HG02610 (cell line): ENCODE results near the gene PAK2.
A peak's percentile ranks its signal among the peaks of the same experiment; 100 is the strongest.
"Not testable (repeated sequence)": the region's sequence is repeated elsewhere in the genome, so short reads cannot be mapped to it uniquely, and the experiment has no call there.

ENCODE experiments used
- ATAC-seq: cut with Tn5 transposase; IDR thresholded peaks from one replicate; pipeline ENCODE4 v1.9.1; 2021; ENCODE audit warnings: mild to moderate bottlenecking, moderate library complexity; ENCODE audit not compliant: unreplicated experiment

Gene PAK2

DNA sequence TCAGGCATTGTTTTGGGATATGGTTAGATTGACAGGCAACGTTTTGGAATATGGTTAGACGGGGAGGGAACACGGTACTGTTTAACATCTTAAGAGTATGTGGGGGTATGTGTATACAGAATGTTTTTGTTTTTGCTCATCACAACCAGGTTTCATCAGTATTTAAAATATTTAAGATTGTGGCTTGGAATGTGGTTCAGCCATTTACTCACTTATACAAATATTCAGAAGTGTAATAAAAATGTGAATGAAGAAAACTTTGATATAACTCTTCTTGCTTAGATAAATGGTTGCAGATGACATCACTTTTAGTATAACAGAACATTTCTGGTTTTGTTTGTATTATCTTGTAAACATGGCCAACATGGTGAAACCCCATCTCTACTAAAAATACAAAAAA lies 3.9 kb upstream of the PAK2 start:
- ATAC-seq, result no peak

DNA sequence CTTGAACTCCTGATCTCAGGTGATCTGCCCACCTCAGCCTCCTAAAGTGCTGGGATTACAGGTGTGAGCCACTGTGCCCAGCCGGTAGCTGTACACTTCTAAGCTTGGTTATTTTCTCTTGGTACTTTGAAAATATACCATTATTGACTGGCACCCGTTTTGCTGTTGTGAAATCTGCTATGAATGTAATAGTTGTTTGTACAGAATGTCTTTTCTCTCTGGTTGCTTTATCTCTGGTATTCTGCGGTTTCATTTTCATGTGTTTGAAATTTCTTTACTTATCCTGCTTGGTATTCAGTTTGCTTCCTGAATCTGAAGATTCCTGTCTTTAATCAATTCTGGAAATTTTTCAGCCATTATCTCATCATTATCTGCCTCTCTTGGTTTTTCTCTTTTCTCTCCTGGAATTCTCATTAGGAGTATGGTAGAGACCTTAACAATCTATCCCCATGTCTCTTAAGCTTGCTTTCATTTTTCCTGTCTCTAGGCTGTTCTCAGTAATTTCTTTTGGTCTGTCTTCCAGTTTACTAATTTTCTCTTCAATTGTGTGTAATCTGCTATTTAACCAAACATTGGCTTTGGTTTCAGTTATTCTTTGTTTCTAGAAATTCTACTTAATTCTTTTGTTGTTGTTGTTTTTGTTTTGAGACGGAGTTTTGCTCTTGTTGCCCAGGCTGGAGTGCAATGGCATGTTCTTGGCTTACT lies 2.8 kb upstream of the PAK2 start:
- no peak for ATAC-seq

- no peak for ATAC-seq
Observed at GRCh38 chr3:196737655-196738054, 2.0 kb upstream of the PAK2 start.

DNA sequence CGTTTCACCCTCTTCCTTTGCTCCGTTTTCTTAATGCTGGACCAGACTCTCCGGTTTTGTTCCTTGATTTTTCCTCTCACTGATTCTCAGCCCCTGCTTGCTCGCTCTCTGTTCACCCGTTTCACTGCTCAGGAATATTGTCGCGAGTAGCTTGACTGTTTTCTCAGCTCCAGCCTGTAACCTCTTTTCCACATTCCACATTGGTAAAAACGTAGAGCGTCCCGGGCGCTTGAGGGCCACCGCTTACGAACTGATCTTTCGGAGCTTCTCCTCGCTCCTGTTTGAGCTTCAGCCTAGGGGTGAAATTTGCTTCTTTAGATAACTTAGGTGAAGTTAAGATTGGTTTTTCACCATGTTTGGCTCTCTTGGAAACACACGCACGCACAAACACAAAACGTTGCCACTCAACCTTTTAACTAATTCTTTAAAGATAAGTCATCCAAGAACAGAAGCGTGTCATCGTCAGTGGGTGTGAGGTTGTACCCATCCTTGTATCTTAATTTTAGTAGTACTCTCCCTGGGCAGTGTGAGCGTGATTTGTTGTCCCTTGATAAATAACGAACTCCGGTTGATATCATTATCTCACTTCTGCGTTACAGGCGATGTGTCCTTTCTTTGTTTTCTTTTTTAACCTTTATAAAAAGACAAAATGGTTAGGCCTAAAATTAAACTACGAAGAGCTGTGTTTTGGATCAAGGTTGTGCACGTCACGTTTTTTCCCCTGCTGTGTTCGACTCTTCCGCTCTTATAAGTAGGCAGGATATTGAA lies 1.0 kb downstream of the PAK2 start:
- ATAC-seq, result no peak

DNA sequence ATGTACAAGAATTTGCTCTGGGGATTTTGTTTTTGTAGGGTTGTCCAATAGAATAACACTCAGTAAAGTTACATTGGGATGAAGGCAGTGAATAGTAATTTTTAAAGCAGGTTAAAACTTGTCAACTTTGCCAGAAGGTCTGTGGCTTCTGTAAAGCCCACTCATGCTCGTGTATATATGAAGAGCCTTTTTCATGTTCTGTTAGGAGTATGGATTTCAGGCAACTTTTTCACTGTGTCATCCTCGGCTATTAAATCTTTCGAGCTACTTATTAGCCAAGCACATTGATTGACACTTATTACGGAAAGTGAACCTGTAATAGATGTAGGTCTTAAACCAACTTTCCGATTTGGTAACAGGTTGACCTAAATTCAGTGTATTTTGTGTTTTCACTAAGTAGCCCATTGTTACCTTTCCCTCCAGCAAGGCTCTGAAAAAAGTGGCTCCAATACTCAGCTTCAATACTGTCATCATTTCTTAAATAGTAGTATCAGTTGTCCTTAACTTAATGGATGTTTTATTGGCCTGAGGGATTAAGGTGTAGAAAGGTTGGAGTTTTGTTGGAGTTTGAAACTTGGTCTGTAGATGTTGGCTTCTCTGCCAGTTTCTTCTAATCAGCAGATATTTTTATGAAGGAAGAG lies 1.7 kb downstream of the PAK2 start:
- no peak for ATAC-seq

GRCh38 chr3:196743569-196743968 lies 3.9 kb downstream of the PAK2 start:
- not testable (repeated sequence) for ATAC-seq

- ATAC-seq, result no peak
Observed at GRCh38 chr3:196749125-196749524, 9.5 kb downstream of the PAK2 start.

- ATAC-seq, result no peak
Observed at GRCh38 chr3:196753201-196753600, 13.5 kb downstream of the PAK2 start.

DNA sequence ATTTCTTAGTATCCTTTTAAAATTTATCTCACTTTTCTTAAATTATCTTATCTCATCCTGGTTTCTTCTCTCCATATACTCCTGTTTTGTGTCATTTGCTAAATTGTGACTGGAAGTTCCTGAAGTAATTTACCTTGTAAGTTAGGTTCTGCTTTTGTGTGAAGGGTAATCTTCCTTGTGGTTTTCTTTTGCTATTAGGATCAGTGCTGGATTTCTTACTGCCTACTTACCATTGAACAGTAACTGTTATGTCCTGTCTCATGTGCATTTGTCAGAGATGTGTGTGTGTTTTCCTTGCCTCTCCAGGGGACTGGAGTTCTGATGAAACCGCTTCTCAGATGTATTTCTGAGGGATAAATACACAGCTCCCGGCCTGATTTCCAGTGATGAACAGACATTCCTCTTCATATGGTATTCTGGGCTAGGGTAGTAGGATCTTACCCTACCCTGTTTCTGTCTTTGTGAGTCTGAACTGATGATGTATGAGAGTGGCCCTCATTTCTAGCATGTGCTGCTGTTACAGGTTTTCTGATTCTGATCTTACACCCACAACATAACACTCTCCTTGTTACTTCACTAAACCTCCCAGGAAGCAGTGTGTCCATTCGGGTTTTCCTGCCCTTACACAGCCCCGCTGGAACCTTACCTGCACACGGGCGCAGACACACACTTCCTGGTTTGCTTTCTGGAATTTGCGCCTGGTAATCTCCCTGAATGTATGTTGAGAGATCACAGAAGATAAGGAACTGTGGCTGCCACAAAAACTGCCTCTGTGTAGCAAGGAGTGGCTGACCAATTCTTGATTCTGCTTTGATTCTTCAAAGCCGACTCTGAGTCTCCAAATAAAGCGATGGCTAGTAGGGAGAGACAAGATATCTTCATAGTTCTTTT lies 14.7 kb downstream of the PAK2 start:
- no peak for ATAC-seq

- ATAC-seq, result no peak
Observed at GRCh38 chr3:196756732-196757131, 17.1 kb downstream of the PAK2 start.

GRCh38 chr3:196757876-196758739 lies 18.5 kb downstream of the PAK2 start:
- ATAC-seq, result no peak

- ATAC-seq, result no peak
Observed at GRCh38 chr3:196763179-196763578, 23.5 kb downstream of the PAK2 start.

GRCh38 chr3:196765454-196765853 lies 25.8 kb downstream of the PAK2 start:
- no peak for ATAC-seq

DNA sequence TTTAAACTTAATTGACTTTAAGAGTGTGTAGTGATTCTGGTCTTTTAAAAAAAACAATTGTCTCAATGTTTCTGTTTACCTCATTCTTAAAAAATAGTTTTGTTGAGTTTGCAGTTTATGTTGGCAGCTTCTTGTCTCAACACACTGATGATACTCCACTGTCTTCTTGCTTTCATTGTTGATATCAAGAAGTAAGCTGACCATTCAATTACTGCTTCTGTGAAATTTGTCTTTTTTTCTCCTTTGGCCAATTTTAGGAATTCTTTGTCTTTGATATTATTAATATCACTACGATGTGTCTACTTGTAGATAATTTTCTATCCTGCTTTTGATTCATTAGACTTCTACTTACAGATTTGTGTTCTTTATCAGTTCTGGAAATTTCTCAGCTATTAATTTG lies 31.4 kb downstream of the PAK2 start:
- ATAC-seq, result no peak

DNA sequence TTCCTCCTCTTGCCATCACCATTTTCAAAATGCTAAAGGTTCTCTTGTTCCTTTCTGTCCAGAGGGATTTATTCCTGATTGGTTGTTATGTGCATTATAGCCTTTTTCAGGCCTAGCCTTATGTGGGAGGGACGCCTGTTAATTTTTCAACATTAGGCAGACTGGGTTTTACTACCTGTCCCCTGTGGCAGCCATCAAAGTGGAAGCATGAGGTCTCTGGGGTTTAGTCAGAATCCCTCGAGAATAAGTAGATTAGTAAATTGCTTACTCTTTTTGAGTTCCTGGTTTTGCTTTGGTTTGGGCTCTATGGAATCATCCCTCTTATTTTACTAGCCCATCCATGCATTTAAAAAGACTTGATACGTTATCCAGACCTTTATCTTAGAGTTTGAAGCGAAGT lies 32.4 kb downstream of the PAK2 start:
- peak; percentile 47 for ATAC-seq

DNA sequence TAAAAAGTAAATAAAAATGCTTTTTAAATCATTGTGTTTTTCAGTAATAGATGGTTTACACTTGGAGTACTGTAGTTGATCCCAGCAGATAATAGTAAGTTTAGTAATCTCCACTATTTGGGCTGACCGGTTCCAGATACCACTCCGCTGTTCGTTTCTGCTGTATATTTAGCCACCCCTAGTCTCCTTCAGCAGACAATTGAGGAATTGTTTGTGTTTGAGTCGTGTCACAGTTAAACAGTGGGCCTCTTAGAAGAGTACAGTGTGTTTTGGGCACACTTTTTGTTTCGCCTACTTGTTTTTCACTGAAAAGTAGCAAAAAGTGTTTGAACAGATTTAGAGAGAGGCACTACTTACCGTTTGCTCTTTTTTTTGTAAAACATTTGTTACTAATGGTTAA lies 33.2 kb downstream of the PAK2 start:
- no peak for ATAC-seq

- peak; percentile 61 for ATAC-seq
Observed at GRCh38 chr3:196774191-196774820, 34.6 kb downstream of the PAK2 start.

DNA sequence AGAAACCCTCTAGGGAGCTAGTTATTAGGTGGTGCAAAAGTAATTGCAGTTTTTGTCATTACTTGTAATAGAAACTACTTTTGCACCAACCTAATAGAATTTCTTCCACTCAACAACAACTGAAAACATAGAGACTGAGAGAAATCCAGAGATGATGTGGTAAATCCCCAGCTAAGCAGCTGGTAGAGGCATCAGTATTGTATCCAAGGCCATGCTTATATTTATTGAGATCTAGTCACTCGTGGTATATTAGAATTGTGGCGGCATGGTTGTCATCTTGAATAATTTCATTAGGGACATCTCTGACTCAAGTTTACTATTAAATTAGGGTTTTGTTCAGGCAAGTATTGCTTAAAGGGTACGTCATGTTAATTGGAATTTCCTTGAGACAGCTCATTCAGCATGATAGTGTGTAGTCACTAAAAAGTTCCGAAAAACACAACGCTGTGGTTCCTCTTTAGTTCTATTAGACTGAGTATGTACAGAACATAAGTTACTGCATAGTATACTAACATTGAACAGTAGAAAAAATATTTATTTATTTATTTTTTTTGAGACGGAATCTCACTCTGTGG lies 35.3 kb downstream of the PAK2 start:
- ATAC-seq, result peak; percentile 23

GRCh38 chr3:196775938-196776337 lies 36.3 kb downstream of the PAK2 start:
- ATAC-seq, result no peak
